Kasumi-1 (cell line): ENCODE data around the gene EBF3.
A peak's percentile ranks its signal among the peaks of the same experiment; 100 is the strongest.

Experiments used
- DNase-seq, 2 experiments: peaks; one replicate each; lab custom pipeline; 2025; lab: John Stamatoyannopoulos, UW

The EBF3 gene

DNA sequence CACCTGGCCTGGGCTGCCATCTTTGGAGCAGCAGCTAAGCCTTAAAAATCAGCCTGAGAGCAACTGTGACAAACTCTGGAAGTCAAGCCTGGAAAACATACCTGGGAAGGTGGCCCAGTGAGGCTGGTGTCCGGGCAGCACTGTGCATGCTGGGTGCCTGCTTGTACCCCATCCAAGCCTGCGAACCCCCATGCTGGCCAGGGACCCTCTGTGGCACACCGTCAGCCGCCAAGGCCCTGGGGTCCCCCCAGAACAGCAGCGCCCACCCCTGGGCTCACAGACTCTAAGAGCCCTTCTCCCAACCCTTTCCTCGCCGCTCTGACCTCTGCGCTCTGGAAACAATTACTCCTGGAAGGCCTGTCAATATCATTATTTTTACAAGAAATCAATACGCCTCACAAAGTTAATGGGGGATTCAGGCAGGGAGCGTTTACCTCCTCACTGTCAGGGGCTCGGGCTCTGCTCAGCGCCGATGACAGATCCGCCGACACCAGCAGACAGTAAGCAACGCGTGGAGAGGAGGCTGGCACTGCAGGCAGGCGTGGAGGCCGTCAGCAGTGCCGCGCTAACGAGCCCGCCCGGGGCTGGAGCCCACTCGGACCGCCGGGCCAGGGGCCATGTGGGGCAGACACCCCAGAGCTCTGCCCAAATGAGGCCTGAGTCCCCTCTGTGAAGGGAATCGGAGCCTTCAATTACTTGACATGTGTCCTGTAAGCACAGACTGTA, 54.4 kb downstream of the EBF3 start:
- no peak for DNase-seq

DNA sequence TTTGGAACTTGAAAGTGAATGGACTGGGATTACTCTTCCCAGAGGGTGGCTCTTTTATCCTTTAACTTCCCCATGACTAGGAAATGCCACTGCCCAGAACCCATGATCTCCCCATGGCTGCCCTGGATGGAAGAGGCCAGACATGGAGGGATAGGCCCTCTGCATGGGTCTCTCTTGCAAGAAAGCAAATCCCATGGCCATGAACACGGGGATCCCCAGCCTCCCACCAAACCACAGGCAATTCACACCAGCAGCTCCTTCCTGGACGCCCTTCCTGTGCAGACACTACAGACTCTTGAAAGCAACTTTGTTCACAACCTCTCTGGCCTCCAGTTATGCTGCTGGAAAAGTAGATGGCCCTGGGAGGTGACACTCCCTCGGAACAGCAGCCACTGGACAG, 55.0 kb downstream of the EBF3 start:
- no peak for DNase-seq

DNA sequence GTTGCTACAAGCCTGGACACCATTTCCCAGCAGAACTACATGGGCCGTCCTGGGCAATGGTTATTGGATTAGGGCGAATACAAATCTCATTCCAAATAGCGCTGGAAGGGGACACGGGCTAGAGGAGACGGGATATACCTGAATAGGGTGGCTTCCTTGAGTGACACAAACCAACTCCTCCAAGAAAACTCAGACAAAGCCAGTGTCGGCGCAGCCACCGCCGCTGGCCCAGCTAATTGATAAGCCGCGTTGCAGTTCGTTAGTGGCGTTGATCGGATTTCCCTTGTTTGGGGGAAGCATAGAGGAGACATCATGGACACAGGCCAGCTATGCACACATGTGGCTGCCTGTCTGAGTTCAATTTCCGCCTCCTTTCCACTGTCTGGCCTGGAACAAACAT, 55.7 kb downstream of the EBF3 start:
- no peak for DNase-seq

DNA sequence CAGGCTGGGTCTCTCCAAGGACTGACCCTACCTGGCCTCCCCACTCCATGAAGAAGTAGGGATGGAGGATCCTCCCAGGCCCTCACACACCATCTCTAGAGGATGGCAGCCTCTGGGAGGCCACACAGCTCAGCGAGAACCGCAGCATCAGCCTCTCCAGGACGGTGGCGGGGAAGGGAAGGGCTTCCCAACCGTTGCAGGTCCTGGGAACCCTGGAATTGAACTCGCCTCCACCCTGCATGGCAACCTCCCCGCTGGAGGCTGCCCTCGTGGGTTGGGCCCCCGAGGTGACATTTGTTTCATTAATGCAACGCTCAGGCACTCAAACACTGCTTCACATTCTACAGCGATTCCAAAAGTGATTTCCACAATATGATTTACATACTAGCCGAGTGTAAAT, 58.5 kb downstream of the EBF3 start:
- DNase-seq = no peak

DNA sequence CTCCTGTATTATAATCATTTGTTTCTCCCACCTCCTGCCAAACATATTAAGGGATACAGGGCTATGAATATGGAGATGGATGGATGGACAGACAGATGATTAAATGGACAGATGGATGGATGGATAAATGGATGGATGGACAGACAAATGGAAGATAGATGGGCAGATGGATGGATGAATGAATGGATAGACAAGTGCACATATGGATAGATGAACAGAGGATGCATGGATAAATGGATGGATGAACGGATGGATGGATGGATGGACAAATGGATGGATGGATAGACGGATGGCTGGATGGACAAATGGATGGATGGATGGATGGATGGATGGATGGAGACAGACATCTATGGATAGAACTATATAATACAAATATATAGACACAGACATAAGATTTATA, 59.8 kb downstream of the EBF3 start:
- no peak for DNase-seq

DNA sequence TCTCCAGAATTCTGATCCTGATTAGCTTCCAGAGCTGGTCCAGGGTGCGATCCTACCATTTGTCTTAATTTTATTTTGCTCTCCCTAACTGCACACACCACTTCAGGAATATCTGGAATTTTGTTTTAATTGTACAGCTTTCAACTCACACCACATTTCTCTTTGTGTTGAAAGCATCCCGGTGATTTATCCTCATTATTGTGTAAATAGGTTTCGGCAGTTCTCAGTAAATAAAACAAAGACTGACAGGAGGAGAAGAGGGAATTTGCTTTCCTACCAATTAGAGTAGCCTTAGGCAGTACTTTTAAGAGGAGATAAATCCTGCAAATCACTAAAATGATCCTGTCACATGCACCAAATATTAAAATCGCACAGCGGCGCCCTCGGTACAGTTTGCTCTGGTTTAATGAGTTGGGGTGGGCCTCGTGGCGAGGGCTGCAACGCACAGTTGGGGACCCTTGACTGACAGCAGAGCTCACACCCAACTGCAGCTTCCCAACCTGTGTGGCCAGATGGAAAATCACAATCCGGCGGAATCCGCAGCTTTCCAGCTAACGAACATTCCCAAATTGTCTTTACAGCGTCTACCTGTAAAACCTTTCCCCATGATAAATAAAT, 62.6 kb downstream of the EBF3 start:
- no peak for DNase-seq

DNA sequence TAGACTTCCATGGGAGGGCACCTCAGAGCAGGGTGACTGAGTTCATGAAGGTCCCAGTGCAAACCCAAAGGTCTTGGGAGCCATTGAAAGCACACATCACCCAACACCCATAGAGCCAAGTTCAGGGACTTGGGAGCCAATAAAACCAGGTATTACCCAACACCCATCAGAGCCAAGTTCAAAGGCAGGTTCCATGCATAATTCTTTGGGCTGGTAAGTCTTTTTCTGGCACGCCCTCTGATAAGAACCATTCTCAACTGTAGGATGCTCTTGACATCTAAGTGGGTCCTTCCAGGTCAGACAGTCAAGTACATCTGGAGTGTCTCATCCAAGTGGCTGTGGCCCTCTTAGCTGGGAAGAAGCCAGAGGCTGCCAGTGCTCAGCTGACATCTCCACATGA, 63.2 kb downstream of the EBF3 start:
- no peak for DNase-seq

DNA sequence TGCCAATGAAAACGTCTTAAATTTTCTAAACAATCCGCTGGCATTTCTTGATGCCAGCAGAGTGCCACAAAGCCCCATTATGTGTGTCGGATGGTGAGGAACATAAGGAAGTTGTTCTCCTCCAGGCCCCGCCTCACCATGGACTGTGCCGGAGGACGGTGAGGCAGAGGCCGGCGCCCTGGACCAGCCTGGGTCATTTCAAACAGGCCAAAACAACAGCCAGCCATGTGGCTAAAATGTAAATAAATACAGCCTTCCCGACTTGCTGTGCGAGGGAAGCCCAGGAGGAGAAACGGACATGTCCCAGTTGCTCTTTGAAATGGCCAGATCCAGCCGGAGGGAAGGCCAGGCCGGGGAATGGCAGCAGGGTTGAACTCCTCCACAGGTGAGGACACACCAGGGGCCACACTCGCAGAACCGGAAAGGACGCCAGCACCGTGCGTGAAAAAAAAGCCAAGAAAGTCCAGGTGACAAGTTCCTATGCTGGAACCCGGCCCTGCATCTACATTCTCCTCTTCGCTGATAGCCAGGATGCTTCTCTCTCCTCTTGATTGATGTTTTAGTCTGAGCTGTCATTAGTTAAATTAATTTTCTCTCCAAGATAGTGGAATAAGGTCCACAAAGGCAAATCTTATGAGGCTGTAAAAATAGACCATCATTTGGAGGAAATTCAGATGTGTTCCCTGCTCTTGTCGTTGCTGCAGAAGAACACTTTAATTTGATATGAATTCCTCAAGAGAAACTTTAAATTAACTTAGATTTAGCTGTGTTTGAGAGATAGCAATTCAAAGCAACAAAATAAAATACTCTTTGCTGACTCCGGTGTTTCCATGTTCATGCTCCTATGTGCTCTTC, 64.6 kb downstream of the EBF3 start:
- no peak for DNase-seq

DNA sequence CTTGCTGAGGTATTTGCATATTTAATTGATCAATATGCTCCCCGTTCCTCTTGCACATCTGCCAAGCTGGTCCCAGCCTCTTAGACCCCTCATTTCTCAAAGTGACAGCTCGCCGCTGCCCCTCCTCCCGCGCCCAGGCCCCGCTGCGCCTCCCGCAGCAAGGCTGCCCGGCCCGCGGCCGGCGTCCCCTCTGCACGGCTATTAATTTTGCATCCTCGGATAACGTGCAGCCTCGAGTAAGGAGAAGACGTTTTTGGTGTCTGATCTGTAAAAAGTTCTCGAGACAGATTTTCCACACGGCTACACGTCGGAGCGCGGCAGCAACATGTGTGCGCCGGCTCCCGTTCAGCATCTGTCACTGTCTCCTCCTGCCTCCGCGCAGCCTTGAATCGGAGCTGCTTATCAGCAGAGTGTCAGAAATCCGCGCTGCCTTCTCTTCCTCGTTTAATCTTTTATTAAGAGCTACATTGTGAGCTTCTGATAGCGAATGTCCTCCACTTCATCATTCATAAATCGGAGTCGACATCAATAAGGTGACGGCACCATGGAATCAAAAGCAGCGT, 65.3 kb downstream of the EBF3 start:
- no peak for DNase-seq

DNA sequence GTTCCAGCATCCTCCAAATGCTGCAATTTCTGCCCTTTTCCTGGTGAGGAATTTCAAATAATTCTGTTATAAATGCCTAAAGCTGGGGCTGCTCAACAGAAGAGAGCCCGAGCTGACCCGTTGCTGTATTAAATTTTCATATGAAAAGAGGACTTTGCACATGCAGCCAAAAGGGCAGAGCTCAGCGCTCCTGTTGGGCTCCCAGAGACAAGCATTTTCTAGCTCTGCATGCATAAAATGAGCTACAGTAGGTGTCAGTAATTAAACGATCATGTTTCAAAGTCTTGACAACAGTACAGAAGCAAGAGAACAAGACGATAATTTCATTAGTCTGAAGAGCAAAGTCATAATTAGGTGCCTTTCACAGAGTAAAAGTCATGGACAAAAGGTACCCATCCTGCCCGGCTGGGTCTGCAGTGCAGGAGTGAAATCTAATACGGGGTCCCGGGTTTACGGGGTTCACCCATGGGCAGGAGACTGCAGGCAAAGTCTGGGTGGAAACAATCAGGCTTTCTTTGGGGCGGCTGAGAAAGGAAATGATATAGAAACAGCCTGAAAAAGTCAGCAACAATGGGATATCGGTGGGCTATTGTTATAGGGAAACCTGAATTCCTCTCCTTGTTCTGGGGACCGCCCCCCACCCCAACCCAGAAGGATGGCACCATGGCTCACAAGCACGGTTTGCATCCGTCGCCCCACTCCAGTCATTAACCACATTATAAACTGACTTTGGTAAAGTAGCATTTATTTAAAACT, 66.0 kb downstream of the EBF3 start:
- no peak for DNase-seq

DNA sequence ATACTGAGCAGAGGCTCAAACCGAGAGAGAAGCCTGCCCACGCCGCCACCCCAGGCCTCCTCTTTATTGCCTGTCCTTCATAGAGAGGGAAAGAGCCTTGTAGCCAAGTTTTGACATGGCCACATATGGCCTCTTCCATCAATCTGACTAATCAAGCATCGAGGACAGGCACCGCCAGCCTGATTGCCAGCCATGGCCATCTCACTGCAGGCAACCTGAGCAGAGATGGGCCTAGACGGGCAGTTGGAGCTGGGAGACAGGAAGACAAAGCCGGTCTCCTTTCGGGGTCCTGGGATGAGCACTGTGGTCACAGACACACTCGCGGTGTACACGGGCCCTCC, 67.2 kb downstream of the EBF3 start:
- no peak for DNase-seq

DNA sequence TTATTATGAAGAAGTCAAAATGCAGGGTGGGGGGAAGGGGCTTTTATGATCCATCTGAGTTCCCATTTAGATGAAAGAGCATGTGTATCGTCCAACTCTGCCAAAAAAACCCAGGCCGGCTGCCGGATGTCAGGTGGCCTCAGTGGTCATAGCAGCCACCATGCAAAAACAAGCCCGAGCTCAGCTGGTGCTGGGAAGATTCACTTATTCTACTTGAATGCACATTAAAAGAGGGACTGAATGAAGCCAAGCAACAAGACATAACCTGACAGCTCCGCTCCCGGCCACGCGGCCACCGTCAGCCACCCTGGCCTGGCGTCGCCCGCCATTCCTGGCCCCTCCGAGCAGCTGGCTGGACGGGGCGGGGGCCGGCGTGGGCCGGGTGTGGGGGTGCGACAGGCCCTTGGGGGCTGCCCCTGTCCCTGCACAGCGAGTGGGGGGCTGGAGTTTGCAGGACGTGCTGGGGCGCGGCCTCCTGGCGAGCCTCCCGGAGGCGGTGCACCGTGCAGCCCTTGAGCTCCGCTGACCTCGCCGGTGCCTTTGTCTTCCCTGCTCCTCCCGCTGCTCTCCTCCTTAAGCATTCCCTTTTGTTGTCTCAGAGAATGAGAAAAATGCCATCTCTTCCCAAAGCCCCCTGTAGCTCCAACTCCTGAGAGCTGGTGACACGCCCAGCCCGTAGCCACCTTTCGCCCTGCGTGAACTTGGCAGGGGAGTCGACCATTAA, 67.8 kb downstream of the EBF3 start:
- no peak for DNase-seq

DNA sequence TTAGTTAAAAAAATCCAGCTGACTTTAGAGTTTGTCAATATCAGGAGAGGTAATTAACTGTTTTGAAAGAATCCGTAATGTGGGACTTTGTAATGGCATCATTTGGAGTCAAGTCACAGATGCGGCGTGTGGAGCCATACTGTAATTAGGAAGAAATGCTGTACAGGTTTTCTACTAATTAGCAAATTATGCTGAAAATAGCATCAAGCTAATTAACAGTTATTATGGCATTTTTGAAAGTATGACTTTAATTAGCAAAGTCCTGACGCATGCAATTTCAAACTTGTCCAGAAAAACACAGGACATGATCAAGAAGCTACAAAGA, 68.3 kb downstream of the EBF3 start:
- DNase-seq = no peak

DNA sequence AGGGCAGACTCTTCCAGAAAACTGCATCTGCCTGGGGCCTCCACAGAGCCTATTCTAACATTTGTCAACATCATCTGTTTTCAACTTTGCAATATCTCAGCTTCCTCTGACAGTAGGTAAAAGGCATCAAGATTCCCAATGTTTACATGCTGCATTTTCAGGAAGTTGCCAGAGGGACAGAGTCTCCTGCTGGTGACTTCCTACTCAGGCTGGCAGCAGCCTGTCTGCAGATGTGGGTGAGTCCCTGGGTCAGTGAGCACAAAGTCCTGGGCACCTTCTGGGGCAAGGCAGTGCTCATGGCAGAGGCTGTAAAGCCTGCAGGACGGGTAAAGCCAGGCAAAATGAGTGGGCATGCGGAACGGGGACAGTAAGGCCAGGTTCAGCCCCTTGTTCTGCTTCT, 69.4 kb downstream of the EBF3 start:
- no peak for DNase-seq

DNA sequence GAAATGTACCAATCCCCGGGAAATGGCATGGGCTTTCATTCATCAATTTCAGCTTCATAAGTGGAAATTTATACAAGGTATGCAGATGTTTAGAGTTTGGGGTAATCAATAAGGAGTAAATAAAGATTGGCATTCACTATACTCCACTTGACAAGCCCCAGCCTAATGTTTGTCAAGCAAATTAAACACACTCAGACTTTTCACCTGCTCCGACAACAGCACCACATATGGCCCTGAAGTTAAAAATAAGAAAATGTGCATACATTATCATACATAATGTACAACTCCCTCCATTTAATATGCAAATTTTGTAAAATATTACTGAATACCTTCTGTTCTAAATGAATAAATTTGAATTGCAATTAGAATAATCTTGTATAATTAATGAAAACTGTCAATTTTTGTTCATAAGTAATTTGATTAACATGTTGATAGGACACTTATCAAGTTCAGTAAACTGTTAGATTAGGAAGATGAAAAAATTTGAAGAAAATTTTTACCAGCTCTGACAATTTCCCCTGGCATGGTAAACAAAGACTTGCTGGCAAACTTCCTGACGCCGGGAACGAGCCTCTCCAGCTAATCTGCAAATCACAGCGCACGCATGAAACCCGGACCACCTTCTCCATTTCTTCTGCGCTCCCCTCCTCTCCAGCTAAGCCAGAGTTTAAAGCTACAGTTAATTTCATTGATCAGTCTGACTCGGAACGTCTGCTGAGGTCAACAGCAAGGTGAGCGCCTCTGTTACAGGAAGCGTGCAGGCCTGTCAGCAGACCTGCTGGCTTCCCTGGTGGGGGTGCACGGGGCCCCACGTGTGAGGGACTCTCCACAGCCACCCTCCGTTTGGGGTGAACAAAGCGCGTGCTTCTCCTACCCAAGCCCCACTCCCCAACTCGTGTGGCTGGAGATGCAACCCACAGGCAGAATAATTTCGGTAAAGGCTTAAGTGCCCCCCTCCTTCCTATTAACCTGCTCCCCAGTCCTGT, 70.7 kb downstream of the EBF3 start:
- no peak for DNase-seq

DNA sequence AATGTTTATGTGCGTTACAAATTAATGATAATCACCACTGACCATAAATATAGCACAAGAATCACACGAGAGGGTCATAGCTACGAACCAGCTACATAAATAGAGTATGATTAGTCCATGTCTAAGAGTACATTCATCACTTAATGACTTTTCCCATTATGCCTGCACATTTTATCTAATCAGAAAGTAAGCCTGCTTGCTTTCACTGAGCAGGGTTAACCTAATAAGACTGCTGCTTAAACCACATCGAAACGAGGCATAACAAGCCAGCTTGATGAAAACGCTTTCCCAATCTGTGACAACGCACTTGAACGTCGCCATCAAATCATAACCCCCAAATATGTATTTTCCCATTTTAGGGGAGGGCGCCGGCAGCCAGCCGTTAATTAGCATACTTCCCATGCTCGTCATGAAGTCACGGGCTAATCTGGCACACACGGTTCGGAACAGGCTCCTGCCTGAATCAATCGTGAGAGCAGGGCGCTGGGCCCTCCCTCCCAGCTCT, 71.5 kb downstream of the EBF3 start:
- no peak for DNase-seq

DNA sequence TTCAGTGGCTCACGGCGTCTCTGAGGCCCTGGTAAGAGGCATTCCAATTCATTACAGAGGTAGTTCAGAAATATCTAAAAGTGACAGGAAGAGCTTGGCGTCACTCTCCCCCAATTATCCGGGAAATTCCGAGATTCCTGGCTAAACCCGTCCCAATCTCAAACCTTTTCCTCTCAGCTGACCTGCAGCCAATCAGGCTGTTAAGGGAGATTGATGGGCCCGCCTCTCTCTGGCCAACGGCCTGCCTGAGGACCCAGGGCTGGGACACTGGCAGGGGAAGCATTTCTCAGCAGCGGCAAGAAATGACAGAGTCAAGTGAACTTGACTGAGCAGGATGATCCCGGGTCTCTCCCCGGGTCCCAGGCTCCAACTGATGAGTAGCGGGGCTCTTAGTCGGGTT, 72.3 kb downstream of the EBF3 start:
- DNase-seq = no peak

DNA sequence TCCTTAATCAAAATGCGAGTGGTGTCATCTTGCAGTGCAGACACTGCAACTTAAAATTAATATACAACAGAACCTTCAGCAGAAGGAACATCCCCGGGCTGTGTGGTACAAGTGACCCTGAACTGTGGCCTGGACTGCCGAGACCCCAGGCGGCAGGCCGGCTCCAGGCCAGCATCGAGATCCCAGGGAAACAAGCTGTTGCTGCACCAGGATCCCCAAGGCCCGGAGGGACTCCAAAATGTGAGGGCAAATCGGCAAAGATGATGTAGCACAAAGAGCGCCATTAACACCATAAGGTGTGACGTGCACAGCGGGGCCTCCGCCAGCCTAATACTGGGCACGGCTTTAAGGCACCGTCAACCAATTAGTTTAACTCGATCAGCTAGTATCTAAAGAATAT, 73.9 kb downstream of the EBF3 start:
- DNase-seq = no peak

DNA sequence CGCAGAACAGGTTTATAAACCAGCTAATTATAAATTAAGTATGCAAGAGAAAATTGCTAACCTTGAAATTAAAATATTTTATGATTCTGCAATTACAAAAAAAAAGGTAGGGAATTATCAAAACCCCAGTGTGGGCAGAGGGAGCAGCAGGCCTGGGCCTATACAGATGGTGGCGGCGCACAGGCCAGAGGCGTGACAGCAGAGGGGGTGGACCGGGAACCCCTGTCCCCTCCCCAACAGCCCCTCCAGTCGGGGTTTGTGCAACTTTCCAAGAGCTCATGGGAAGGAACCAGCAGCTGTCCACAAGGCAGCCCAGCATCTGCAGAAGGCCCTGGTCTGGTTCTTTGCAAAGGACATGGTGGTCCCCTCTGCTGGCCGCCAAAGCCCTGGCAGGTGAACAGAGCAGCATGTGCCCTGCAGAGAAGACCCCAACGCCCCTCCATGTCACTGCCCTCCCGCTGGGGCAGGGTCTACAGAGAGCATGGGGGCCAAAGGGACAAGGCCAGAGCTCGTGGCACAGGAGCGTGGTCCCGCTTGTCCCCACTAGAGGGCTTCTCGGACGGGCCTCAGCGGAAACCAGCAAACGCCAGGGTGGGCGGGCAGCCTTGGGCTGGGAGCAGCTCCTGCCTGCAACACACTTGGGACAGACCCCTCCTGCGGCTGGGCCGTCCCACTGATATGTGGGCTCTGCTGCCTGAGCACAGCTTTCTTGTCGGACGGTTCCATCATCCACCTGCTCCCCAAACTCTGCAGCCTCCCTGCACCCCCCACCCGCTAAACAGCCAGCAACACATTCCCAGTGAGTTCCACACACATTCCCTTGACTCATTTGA, 75.1 kb downstream of the EBF3 start:
- DNase-seq = peak; percentile 39 to 55
